ENCODE data around the gene CHMP5. TPM values are rescaled to one million over a fixed set of nuclear protein-coding genes. Genes with fewer than 3 reads are reported as not detected.

CHMP5 gene
- total and polyA plus RNA-seq, 10 of the 15 experiments (the other 5 are each of a cell fraction or from before 2014, with no cell fraction given) = 40.3 to 179 (median 78.6) TPM

Other genes starting within 250 kb of the CHMP5 start
Only the 7 nearest of the 9 such genes appear.
- 22.8 and 26.6 TPM in 2 replicates for gene SMU1, start 188.4 kb upstream of the CHMP5 start, total RNA-seq (2014; rRNA removed)
- gene SMU1, start 188.4 kb upstream of the CHMP5 start, total RNA-seq (2014; rRNA removed; fragmentation: Illumina TruSeq; extraction: Trizol) = 33.4 and 34.6 TPM in 2 replicates
- 19.7 and 20.4 TPM in 2 replicates for gene SMU1, start 188.4 kb upstream of the CHMP5 start, total RNA-seq (2021)
- 21.1 and 27.5 TPM in 2 replicates for gene SMU1, start 188.4 kb upstream of the CHMP5 start, polyA plus RNA-seq (2011; rRNA removed)
- 22.2 and 26.0 TPM in 2 replicates for gene SMU1, start 188.4 kb upstream of the CHMP5 start, polyA plus RNA-seq (2014; fragmentation: Illumina TruSeq; extraction: Trizol)
- 10 to 100 TPM; 18.5 to 20.7 TPM for gene SMU1, start 188.4 kb upstream of the CHMP5 start, polyA plus RNA-seq (2014; fragmentation: Nextera tagmentation; extraction: Ambion mirVana)
- 16.5 and 20.0 TPM in 2 replicates for gene SMU1, start 188.4 kb upstream of the CHMP5 start, polyA plus RNA-seq (2014; rRNA removed)
- 10 to 100 TPM; 20.2 to 22.0 TPM for gene SMU1, start 188.4 kb upstream of the CHMP5 start, polyA plus RNA-seq (2016; fragmentation: Nextera tagmentation; extraction: Ambion mirVana)
- gene B4GALT1, start 97.7 kb upstream of the CHMP5 start, total RNA-seq (2014; rRNA removed) = 23.4 and 24.2 TPM in 2 replicates
- gene B4GALT1, start 97.7 kb upstream of the CHMP5 start, total RNA-seq (2014; rRNA removed; fragmentation: Illumina TruSeq; extraction: Trizol) = 12.7 and 15.3 TPM in 2 replicates
- gene B4GALT1, start 97.7 kb upstream of the CHMP5 start, total RNA-seq (2021) = 77.5 and 79.0 TPM in 2 replicates
- gene B4GALT1, start 97.7 kb upstream of the CHMP5 start, polyA plus RNA-seq (2011; rRNA removed) = 29.6 and 36.5 TPM in 2 replicates
- gene B4GALT1, start 97.7 kb upstream of the CHMP5 start, polyA plus RNA-seq (2014; fragmentation: Illumina TruSeq; extraction: Trizol) = 66.7 and 68.8 TPM in 2 replicates
- gene B4GALT1, start 97.7 kb upstream of the CHMP5 start, polyA plus RNA-seq (2014; fragmentation: Nextera tagmentation; extraction: Ambion mirVana) = 10 to 100 TPM; 22.4 to 23.3 TPM
- gene B4GALT1, start 97.7 kb upstream of the CHMP5 start, polyA plus RNA-seq (2014; rRNA removed) = 42.6 and 45.5 TPM in 2 replicates
- 10 to 100 TPM; 50.2 to 50.8 TPM for gene B4GALT1, start 97.7 kb upstream of the CHMP5 start, polyA plus RNA-seq (2016; fragmentation: Nextera tagmentation; extraction: Ambion mirVana)
- not detected in 2 replicates for gene SPINK4, start 24.9 kb upstream of the CHMP5 start, total RNA-seq (2014; rRNA removed)
- gene SPINK4, start 24.9 kb upstream of the CHMP5 start, total RNA-seq (2014; rRNA removed; fragmentation: Illumina TruSeq; extraction: Trizol) = not detected in 2 replicates
- not detected in 2 replicates for gene SPINK4, start 24.9 kb upstream of the CHMP5 start, total RNA-seq (2021)
- gene SPINK4, start 24.9 kb upstream of the CHMP5 start, polyA plus RNA-seq (2011; rRNA removed) = not detected in 2 replicates
- not detected in 2 replicates for gene SPINK4, start 24.9 kb upstream of the CHMP5 start, polyA plus RNA-seq (2014; fragmentation: Illumina TruSeq; extraction: Trizol)
- not detected for gene SPINK4, start 24.9 kb upstream of the CHMP5 start, polyA plus RNA-seq (2014; fragmentation: Nextera tagmentation; extraction: Ambion mirVana)
- gene SPINK4, start 24.9 kb upstream of the CHMP5 start, polyA plus RNA-seq (2014; rRNA removed) = not detected in 2 replicates
- not detected for gene SPINK4, start 24.9 kb upstream of the CHMP5 start, polyA plus RNA-seq (2016; fragmentation: Nextera tagmentation; extraction: Ambion mirVana)
- 46.3 and 50.0 TPM in 2 replicates for gene BAG1, start 341 bp upstream of the CHMP5 start, total RNA-seq (2014; rRNA removed)
- 67.9 and 72.1 TPM in 2 replicates for gene BAG1, start 341 bp upstream of the CHMP5 start, total RNA-seq (2014; rRNA removed; fragmentation: Illumina TruSeq; extraction: Trizol)
- 120 and 121 TPM in 2 replicates for gene BAG1, start 341 bp upstream of the CHMP5 start, total RNA-seq (2021)
- 43.9 and 54.3 TPM in 2 replicates for gene BAG1, start 341 bp upstream of the CHMP5 start, polyA plus RNA-seq (2011; rRNA removed)
- 60.8 and 65.6 TPM in 2 replicates for gene BAG1, start 341 bp upstream of the CHMP5 start, polyA plus RNA-seq (2014; fragmentation: Illumina TruSeq; extraction: Trizol)
- 10 to 100 TPM; 11.6 to 43.8 TPM for gene BAG1, start 341 bp upstream of the CHMP5 start, polyA plus RNA-seq (2014; fragmentation: Nextera tagmentation; extraction: Ambion mirVana)
- 107 and 115 TPM in 2 replicates for gene BAG1, start 341 bp upstream of the CHMP5 start, polyA plus RNA-seq (2014; rRNA removed)
- gene BAG1, start 341 bp upstream of the CHMP5 start, polyA plus RNA-seq (2016; fragmentation: Nextera tagmentation; extraction: Ambion mirVana) = 100 to 1,000 TPM; 120 to 135 TPM
- gene NFX1, start 25.5 kb downstream of the CHMP5 start, total RNA-seq (2014; rRNA removed) = 31.7 and 33.0 TPM in 2 replicates
- 32.4 and 33.8 TPM in 2 replicates for gene NFX1, start 25.5 kb downstream of the CHMP5 start, total RNA-seq (2014; rRNA removed; fragmentation: Illumina TruSeq; extraction: Trizol)
- gene NFX1, start 25.5 kb downstream of the CHMP5 start, total RNA-seq (2021) = 32.6 and 37.7 TPM in 2 replicates
- 43.6 and 44.2 TPM in 2 replicates for gene NFX1, start 25.5 kb downstream of the CHMP5 start, polyA plus RNA-seq (2011; rRNA removed)
- gene NFX1, start 25.5 kb downstream of the CHMP5 start, polyA plus RNA-seq (2014; fragmentation: Illumina TruSeq; extraction: Trizol) = 44.4 and 46.0 TPM in 2 replicates
- 10 to 100 TPM; 11.9 to 18.6 TPM for gene NFX1, start 25.5 kb downstream of the CHMP5 start, polyA plus RNA-seq (2014; fragmentation: Nextera tagmentation; extraction: Ambion mirVana)
- gene NFX1, start 25.5 kb downstream of the CHMP5 start, polyA plus RNA-seq (2014; rRNA removed) = 33.0 and 34.6 TPM in 2 replicates
- 10 to 100 TPM; 42.6 to 45.1 TPM for gene NFX1, start 25.5 kb downstream of the CHMP5 start, polyA plus RNA-seq (2016; fragmentation: Nextera tagmentation; extraction: Ambion mirVana)
- gene AQP7, start 137.5 kb downstream of the CHMP5 start, total RNA-seq (2014; rRNA removed) = not detected in 2 replicates
- not detected in 2 replicates for gene AQP7, start 137.5 kb downstream of the CHMP5 start, total RNA-seq (2014; rRNA removed; fragmentation: Illumina TruSeq; extraction: Trizol)
- not detected in 2 replicates for gene AQP7, start 137.5 kb downstream of the CHMP5 start, total RNA-seq (2021)
- gene AQP7, start 137.5 kb downstream of the CHMP5 start, polyA plus RNA-seq (2011; rRNA removed) = 0.04 and 0.06 TPM in 2 replicates
- gene AQP7, start 137.5 kb downstream of the CHMP5 start, polyA plus RNA-seq (2014; fragmentation: Illumina TruSeq; extraction: Trizol) = not detected in 2 replicates
- gene AQP7, start 137.5 kb downstream of the CHMP5 start, polyA plus RNA-seq (2014; fragmentation: Nextera tagmentation; extraction: Ambion mirVana) = under 1 TPM in 1 of 2 experiments, not detected in 1; 0.18 TPM
- gene AQP7, start 137.5 kb downstream of the CHMP5 start, polyA plus RNA-seq (2014; rRNA removed) = 0.04 TPM in 1 of 2 replicates, not detected in the other
- gene AQP7, start 137.5 kb downstream of the CHMP5 start, polyA plus RNA-seq (2016; fragmentation: Nextera tagmentation; extraction: Ambion mirVana) = not detected
- gene AQP3, start 182.5 kb downstream of the CHMP5 start, total RNA-seq (2014; rRNA removed) = 3.1 and 6.5 TPM in 2 replicates
- 2.0 and 3.0 TPM in 2 replicates for gene AQP3, start 182.5 kb downstream of the CHMP5 start, total RNA-seq (2014; rRNA removed; fragmentation: Illumina TruSeq; extraction: Trizol)
- gene AQP3, start 182.5 kb downstream of the CHMP5 start, total RNA-seq (2021) = 3.4 and 4.8 TPM in 2 replicates
- 4.1 and 5.5 TPM in 2 replicates for gene AQP3, start 182.5 kb downstream of the CHMP5 start, polyA plus RNA-seq (2011; rRNA removed)
- 0.95 and 2.6 TPM in 2 replicates for gene AQP3, start 182.5 kb downstream of the CHMP5 start, polyA plus RNA-seq (2014; fragmentation: Illumina TruSeq; extraction: Trizol)
- gene AQP3, start 182.5 kb downstream of the CHMP5 start, polyA plus RNA-seq (2014; fragmentation: Nextera tagmentation; extraction: Ambion mirVana) = under 1 TPM; 0.60 to 0.71 TPM
- gene AQP3, start 182.5 kb downstream of the CHMP5 start, polyA plus RNA-seq (2014; rRNA removed) = 4.2 and 6.9 TPM in 2 replicates
- 10 to 100 TPM; 11.2 to 11.8 TPM for gene AQP3, start 182.5 kb downstream of the CHMP5 start, polyA plus RNA-seq (2016; fragmentation: Nextera tagmentation; extraction: Ambion mirVana)